Activated T-cell treated with anti-CD3 and anti-CD28 coated beads for 4 hours (primary cell): ENCODE results near the gene ANKRD60.

Experiments used
- DNase-seq: peaks from one replicate; pipeline ENCODE4 v3.0.0-alpha.2; 2020

The ANKRD60 gene, protein sequence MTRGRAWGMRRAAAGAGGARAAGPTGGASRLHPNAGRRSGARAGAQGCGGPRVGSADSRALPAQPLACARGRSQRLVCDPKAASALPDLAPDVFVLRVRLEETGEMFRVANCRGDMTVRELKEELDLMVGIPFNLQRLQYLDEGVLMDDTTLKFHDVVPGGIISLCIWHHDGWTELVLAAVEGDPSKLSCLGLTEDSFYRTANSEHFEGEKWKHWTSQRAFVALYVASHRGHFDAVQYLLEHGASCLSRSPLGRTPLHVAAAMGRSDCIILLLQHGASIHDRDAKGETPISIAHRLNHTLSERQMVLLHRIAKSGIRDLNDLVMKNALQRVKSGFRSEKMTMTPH

DNA sequence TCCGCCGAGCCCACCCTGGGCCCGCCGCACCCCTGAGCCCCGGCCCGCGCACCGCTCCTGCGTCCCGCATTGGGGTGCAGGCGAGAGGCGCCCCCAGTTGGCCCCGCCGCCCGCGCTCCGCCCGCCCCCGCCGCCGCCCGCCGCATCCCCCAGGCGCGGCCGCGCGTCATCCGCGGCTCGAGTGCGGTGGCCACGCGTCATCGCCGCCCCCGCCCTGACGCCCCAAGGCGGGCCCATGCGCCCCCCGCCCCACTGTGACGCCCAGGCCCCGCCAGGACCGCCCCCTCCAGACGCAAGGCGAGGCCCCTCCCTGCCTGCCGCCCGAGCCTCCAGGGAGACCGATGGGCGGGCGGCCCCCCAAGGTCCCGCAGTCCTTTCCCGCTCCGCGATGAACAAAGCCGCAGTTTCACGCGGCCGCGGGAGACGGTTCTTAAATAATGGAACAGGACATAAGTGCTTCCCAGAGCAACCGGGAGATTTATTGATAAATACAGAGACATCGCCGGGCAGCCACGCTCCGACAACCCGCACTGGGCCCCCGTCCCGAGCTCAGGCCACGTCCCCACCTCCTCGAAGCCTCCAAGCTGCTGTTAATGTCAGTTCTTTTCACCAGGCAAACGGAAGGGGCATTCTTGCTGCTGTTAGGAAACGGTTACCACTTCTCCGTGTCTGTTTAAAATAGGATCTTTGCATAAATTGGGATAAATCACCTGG lies at the start of gene ANKRD60:
Gene ANKRD60, minus strand, starts transcription at position 170 of the 714 bp plus-strand sequence. Its CDS starts 0 bp downstream, at position 170.
- peak; percentile 40 for DNase-seq

DNA sequence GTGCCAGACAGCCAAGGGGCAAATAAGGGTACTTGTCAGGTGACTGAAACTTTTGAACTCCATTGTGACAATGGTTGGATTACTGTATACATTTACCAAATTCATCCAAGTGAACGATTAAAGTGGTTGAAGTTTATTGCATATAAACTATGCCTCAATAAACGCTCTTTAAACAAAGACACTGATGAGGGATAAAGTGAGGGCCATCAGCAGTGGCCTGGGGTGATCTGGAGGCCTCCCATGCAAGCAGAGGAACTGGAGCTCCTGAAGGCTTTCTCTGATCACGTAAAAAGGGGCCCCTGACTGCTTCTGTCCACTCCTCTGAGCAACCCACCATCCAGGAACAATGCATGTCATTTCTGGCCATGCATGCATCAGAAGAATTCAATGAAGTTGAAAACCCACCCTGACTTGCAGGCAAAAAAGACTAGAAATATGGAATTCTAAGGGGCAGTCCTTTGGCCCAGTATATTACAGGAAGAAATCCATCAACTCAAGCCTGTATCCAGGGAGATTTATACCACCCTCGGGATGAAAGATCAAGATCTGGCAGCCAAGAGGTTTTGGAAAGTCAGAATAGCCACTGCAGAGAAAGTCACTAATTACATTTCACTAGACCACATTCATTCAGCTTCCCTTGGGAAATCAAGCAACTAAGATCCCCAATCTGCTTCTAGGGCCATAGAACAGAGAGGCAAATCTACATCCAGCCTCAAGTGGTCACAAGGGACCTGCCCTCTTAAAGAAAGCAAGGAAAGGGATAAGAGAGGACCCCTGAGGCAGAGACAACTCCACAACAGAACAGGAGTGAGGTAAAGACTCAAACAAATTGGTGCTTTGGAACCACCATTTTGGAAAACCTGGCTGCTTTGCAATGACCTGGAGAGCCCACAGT lies 49.4 kb upstream of the ANKRD60 start:
- no peak for DNase-seq

DNA sequence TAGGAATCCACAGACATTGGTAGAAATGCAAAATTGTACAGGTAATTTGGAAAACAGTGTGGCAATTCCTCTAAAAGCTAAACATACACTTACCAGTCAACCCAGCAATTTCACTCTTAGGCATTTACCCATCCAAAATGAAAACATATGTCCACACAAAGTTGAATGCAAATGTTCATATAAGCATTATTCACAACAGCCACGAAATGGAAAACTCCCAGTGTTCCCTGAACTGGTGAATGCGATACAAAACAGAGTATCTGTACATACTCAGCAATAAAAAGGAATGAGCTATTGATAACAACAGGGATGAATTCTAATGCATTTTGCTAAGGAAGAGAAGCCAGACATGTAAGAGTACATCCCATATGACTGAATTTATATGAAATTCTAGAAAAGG lies 48.7 kb upstream of the ANKRD60 start:
- DNase-seq = no peak

DNA sequence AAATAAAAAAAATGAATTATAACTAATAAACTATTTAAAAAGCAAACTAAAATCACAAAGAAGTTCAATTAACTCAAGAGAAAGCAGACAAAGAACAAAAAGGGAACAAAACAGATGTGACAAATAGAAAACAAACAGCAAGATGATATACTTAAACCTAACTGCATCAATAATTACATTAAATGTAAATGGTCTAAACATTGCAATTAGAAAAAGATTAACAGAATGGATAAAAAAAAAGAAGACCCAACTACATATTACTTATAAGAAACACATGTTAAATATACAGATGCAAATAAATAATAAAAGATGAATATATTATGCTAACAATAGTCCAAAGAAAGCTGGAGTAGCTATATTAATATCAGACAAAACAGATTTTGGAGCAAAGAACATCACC lies 45.9 kb upstream of the ANKRD60 start:
- no peak for DNase-seq

DNA sequence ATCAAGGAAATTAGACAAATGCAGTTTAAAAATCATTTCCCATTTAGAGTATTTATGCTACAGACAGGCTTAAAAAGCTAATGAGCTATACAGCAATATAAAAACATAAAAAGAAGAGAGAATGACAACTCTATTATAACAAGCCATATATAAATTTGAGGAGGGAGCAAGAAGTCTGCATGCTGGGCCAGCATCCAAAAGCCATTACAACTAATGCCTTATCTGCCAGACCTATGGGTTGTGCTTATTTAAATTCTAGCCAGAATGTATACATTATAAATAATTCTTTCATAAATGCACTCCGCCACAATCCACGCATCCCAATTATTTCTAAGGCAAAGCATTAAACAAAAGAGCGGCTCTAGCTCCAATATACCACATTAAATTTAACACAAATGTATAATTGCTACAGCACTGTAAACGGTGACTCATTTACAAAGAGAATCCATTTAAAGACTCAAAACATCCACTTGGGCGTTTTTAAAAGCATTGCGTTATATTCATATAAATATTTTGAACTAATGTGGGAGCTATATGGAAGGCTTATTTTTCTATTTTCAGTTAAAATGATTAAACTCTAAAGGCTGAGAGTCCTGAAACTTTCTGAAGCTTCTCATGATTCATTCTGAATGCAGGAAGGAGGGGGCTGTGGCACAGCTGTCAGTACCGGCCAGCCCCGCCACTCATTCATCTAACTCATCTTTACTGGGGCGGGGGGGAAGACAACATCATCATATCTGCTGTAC lies 43.3 kb upstream of the ANKRD60 start:
- no peak for DNase-seq

DNA sequence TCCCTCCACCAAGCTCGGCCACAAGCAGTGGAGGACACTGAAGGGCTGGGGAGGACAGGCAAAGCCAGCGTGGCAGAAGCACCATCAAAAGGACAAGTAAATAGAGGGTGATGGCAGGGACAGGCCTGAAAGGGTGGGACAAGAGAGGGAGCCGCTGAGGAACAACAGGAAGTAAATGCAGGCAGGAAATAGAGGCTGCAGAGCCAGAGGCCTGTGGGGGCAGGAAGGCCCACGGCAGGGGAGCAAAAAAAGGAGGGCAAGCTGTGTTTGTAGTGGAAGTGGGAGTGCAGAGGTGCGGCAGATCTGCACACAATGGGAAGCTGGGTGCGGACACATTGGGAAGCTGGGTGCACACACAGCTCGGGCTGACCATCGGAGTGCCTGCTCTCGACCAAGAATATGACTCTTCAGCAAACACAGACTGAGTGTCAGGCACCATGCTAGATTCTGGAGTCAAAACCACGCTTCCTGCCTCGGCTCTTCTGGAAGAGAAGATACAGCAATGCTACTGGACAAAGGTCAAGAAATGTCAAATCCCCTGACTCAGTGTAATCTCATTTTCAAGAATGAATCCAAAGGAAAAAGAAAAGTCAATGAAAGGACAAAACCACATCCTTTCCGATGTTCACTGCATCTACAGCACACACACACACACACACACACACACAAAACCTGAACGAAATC lies 40.6 kb upstream of the ANKRD60 start:
- DNase-seq = no peak

DNA sequence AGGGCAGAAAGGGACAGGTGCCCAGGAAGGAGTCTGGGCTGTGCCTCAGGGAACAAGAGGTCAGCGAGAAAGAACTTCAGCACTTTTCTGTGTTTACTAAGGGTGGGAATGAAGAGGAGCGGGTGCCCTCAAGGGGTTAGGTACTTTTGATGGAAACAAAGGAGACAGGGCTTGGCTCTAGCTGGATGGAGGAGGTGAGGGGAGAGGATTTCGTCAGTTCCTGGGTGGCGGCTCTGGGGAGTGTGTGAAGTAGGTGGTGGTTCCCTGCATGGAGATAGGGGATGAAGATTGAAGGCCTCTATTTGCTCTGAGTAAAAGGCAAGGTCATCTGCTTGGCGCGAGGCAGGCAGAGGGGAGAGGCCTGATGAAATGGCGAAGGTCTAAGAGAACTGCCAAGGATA lies 40.0 kb upstream of the ANKRD60 start:
- no peak for DNase-seq

DNA sequence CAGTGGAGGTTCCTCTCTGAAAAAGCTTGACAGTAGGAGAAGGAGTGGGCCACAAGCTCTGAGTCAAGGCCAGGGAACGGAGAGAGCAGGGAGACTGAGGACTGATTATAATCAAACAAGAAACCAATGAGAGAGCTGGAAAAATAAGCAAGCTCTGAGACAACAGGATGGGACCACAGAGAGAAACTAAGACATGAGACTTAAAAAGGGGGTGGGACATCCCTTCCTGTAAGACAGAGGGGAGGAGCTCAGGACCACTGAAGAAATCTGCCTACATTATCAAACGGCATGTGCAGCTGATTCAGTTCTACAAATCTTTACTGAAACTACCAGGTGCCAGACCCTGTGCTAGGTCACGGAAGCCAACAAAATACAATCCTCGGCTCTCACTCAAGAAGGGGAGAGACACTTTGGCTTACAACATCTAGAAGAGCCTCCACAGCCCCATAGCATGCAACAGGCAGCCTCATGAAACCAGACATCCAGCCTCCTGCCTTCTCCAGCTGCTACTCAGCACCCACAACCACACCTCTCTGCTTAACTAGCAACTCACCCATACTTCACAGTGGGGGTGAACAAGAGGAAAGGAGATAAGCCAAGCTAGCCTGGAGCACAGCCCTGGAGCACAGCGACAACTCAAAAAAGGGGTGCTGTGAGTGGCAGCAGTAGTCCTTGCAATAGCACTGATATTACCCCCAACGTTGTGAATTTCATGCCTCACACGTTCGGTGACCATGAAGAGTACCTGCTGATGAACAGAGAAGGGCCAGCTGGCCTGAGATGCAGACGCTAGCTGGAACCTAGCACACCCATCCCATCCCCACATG lies 39.1 kb upstream of the ANKRD60 start:
- DNase-seq = no peak

DNA sequence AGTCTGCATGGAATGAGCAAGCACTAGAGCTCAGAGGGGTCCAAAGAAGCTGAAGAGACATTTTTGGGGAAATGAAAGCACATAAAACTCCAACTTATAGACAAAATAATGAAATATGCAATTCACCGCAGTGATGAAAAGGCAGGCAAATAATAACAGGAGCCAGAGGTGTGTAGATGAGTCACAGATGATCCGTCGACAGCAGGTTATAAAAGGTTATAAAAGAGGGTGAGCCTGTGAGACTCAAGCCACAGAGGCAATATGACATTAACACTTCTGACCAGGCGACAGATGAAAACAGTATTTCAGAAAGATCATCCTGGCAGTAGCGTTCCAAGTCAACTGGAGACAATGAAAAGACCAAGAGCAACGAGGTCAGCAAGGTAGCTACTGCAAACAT lies 35.8 kb upstream of the ANKRD60 start:
- DNase-seq = no peak

DNA sequence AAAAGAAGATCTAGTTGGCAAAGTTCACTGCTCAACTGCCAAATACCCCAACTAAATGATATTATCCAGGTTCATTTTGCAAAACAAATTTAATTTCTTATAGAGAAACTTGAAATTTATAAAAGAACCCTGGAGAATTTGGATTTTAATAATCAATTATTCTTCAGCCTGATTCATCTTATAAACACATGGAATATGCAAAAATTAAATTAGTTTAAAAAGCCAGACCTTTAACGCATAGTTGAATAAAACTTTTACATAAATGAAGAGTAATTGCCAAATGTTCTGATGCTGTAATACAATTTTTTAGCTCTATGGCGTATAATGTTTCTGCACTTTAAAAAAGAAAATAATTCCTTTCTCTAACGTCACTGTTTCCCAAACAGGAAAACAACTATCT lies 33.2 kb upstream of the ANKRD60 start:
- no peak for DNase-seq

DNA sequence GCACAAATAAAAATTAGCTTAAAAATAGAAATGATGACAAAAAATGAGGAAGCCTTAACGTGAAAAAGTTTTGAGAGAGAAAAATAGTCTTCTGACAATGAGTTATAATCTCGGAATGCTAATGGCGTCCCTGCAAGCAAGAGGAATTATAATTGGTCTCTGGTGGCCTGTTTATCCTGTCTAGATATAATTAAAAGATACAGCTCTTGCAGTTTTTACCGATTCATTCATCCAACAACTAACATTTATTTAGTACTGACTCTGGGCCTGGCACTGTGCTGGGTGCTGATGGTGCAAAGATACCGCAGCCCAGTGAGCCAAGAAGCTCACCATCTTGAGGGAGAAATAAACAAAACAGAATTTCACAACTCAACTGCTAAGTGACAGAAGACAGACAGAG lies 31.6 kb upstream of the ANKRD60 start:
- no peak for DNase-seq

DNA sequence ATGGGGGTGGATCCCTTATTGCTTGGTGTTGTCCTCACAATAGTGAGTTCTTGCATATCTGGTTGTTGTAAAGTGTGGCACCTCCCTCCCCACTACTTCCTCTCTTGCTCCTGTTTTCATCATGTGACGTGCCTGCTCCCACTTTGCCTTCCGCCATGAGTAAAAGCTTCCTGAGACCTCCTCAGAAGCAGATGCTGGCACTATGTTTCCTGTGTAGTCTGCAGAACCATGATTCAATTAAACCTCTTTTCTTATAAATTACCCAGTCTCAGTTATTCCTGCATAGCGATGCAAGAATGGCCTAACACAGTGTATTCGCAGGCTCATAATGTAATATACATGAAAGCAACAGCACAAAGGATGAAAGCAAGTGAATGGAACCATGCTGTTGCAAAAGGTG lies 28.4 kb upstream of the ANKRD60 start:
- DNase-seq = no peak

DNA sequence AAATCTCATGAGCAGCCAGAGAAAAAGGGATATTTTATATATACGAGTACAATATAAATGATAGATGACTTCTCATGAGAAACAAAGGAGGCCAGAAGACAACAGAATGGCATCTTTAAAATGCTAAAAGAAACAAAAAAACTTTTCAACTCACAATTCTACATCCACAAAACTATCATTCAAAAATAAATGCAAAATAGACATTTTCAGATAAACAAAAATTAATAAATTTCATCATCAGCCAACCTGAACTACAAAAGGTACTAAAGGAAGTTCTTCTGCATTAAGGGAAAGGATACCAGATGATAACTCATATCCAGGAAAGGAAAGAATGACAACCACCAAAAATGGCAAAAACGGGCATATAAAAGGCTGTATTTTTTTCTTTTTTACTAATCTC lies 27.9 kb upstream of the ANKRD60 start:
- DNase-seq = no peak

DNA sequence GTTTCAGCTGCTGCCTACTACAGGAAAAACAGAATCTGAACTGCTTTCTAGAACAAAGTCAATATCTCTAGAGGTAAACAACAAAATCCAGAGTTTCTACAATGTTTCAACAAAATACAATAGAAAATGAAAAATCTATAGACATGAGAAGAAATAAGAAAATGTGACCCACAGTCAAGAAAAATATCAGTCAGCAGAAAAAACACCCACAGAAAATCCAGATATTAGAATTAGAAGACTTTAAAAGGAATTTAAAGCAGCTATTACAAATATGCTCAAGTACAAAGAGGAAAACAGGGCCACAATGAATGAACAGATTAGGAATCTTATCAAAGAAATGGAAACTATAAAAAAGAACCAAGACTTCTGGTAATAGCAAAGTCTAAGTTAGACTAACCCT lies 26.4 kb upstream of the ANKRD60 start:
- DNase-seq = no peak

DNA sequence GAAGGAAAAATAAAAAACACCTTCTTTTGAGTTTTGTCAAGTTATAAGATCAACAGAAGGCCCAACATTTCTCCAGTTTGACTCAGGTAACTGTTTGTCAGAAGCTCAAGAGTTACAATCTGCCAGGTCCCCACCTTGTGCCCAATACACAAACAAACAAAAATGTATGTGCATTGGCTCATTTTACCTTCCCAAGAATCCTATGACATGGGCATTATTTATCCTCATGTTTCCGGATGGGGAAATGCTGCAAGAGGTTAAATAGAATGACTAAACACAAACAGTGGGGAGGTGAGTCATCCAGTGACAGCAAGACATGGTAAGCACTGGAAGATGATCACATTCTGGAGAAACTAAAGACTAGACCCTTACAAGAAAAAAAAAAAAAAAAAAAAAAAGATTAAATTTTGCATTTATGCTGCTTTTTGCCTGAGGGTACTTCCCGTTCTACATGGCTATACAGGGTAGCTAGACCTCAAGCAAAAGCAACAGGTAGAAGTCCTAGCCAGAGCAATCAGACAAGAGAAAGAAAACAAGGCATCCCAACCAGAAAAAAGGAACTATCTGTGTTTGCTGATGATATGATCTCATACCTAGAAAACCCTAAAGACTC lies 23.6 kb upstream of the ANKRD60 start:
- DNase-seq = no peak

DNA sequence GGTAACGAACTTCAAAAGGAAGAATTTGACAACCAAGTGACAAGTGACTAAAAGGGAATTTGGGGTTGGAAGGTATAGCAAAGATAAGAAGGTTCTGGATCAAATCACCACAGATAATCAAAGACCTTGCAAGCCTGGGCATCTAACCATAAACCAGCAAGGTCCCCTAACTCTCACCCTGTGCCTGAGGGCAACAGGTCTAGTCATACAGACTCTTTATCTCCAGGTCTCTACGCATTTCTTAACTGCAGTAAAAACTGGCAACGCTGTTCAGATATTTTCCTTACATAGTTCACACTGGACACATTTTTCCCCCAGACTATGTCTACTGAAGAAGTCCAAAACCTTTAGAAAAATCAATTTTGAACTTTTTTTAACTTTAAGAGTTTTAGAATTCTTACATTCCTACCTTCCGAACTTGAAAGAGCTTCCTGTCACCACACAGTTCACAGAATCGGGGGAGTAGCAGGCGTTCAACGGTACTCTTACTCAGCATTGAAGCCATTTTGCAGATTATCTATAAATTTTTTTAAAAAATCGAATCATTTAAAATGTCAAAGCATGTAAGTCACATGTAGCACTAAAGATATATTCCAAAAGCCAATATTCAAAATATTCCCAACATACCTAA lies 23.0 kb upstream of the ANKRD60 start:
- no peak for DNase-seq

DNA sequence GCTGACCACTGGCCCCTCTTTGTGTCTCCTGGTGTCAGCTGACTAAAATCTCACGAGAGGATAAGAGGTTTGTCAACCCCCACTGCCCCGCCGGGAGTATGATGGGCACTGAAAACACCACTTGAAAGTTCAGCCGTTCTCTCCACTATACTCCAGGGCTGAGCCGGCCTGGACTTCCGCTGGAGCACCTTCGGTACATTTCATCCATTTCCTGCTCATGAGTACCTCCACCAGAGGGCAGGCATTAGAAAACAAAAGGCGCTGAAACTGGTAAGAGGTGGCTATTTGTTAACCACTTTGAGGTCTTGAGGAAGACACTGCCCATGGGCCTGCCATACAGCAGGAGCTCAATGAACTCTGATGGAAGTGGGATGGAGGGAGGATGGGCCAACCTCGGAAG lies 17.9 kb upstream of the ANKRD60 start:
- DNase-seq = no peak

DNA sequence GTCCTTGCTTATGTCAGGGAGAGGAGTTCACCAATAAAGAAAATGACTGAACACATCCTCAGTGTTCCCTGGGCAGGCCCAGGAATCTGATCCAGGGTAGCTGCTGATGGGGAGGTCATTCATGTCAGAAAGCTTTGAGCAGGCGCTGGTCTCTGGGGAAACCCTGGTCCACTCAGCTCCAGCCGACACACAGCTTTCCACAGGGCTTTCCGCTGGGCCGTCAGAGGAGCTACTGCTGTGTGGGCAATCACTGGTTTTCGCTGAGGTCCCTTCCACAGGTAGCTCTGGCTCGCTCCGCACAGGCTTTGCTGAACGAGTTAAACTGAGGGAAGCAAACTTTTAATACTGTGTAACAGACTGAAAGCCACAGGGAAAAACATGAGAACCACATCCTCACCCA lies 17.5 kb upstream of the ANKRD60 start:
- no peak for DNase-seq

DNA sequence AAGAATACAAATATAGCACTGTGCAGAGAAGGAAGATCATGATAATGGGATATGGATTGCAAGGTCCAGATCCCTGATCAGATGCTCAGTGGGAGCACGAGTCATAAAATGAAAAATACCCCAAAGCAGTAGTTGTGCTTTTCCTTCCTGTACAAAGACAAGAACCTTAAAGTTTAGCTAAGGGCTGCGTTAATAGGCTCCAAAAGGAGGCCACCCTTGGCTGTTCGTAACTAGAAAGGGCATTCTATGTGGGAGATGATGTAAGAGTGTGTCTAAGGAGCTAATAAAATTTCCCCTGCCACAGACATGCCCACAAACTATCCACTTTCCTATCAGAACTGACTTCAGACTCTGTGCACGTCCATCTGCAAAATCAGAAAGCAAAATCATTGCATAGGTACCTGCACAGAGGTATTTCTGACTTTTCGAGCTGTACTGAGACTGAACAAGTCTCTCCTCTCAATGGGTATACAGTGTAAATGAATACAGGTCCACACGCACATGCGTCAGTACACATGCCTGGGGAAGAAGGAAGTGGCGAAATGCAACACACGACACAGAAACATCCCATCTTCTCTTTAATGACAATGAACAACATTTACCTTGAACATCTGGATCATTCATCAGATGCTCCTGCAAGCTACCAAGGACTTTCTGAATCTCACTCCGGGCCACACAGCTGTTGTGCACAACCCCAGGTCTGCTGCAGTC lies 16.9 kb upstream of the ANKRD60 start:
- no peak for DNase-seq
